Duodenal mucosa (tissue), 2 donors: ENCODE results near the gene NFIB.
A peak's percentile ranks its signal among the peaks of the same experiment; 100 is the strongest.

Experiments used
- H3K27ac ChIP-seq: one replicate; pipeline ENCODE4 v1.7.0; 2013; ENCODE audit warnings: low read depth, low read length
- H3K27me3 ChIP-seq, 2 donors: one replicate each; pipeline ENCODE4 v1.7.0; 2013; ENCODE audit warnings: low read length in 2 of 2, control low read depth in 1 of 2; ENCODE audit not compliant: insufficient read depth in 2 of 2, control insufficient read depth in 1 of 2
- H3K36me3 ChIP-seq, 2 donors: one replicate each; pipeline ENCODE4 v1.7.0; 2013; ENCODE audit warnings: low read length in 2 of 2, control low read depth in 1 of 2; ENCODE audit not compliant: insufficient read depth in 2 of 2, control insufficient read depth in 1 of 2
- H3K4me1 ChIP-seq, 2 donors: one replicate each; pipeline ENCODE4 v1.7.0; 2013; ENCODE audit warnings: low read length in 2 of 2, control low read depth in 1 of 2; ENCODE audit not compliant: insufficient read depth in 2 of 2, control insufficient read depth in 1 of 2
- H3K4me3 ChIP-seq, 2 donors: one replicate each; pipeline ENCODE4 v1.7.0; 2013; ENCODE audit warnings: low read length in 2 of 2, low read depth in 1 of 2
- H3K9ac ChIP-seq, 2 donors: one replicate each; pipeline ENCODE4 v1.7.0; 2013; ENCODE audit warnings: low read length in 2 of 2, low read depth in 1 of 2
- H3K9me3 ChIP-seq, 2 donors: one replicate each; pipeline ENCODE4 v1.7.0; 2013; ENCODE audit warnings: low read length in 2 of 2, control low read depth in 1 of 2; ENCODE audit not compliant: control insufficient read depth in 1 of 2

The NFIB gene

GRCh38 chr9:14350754-14351153, 36.8 kb upstream of the NFIB start:
- no peak overlapping the region for H3K27ac ChIP-seq
- H3K9ac ChIP-seq = no peak overlapping the region
- H3K4me3 ChIP-seq = no peak overlapping the region
- no peaks in the 10 kb centered on the region for H3K9me3 ChIP-seq
- no peaks in the 10 kb centered on the region for H3K36me3 ChIP-seq
- peaks cover 57 to 58% of the 10 kb centered on the region in 2 donors for H3K27me3 ChIP-seq
- peaks cover 31 to 46% of the 10 kb centered on the region in 2 donors for H3K4me1 ChIP-seq

- no peaks in the 10 kb centered on the region for H3K9me3 ChIP-seq
- no peaks in the 10 kb centered on the region for H3K36me3 ChIP-seq
- no peak overlapping the region for H3K4me3 ChIP-seq
- no peak overlapping the region for H3K9ac ChIP-seq
- no peak overlapping the region for H3K27ac ChIP-seq
- peaks cover 61 to 62% of the 10 kb centered on the region in 2 donors for H3K27me3 ChIP-seq
- H3K4me1 ChIP-seq = peaks cover 31 to 50% of the 10 kb centered on the region in 2 donors
Observed at GRCh38 chr9:14350349-14350728, 36.4 kb upstream of the NFIB start.

- H3K36me3 ChIP-seq = no peaks in the 10 kb centered on the region
- H3K27me3 ChIP-seq = peaks cover 67 to 68% of the 10 kb centered on the region in 2 donors
- H3K9me3 ChIP-seq = no peaks in the 10 kb centered on the region
- H3K4me1 ChIP-seq = peaks cover 31 to 50% of the 10 kb centered on the region in 2 donors
- no peak overlapping the region for H3K9ac ChIP-seq
- no peak overlapping the region for H3K27ac ChIP-seq
- H3K4me3 ChIP-seq = peak overlapping the region; percentile 50 to 65
Observed at GRCh38 chr9:14349447-14350348, 35.8 kb upstream of the NFIB start.

- Histone ChIP-seq H3K27me3 (peaks cover 73 to 74% of the 10 kb centered on the region in 2 donors), H3K4me1 (peaks cover 31 to 50% of the 10 kb centered on the region in 2 donors), H3K4me3 (peak overlapping the region; percentile 50 to 65)
Observed at GRCh38 chr9:14349146-14349446, 35.2 kb upstream of the NFIB start.

GRCh38 chr9:14348373-14349145, 34.6 kb upstream of the NFIB start:
- Histone ChIP-seq H3K27me3 (peaks cover 76 to 80% of the 10 kb centered on the region in 2 donors), H3K27ac (no peak overlapping the region), H3K36me3 (no peaks in the 10 kb centered on the region), H3K9me3 (no peaks in the 10 kb centered on the region), H3K4me3 (peak overlapping the region; percentile 50 to 65), H3K4me1 (peaks cover 31 to 50% of the 10 kb centered on the region in 2 donors), H3K9ac (peak overlapping the region in 1 of 2 donors; percentile 28)

More at GRCh38 chr9:14349146-14349446, 35.2 kb upstream of the NFIB start:
- Histone ChIP-seq H3K9me3 (no peaks in the 10 kb centered on the region), H3K27ac (no peak overlapping the region), H3K9ac (no peak overlapping the region), H3K36me3 (no peaks in the 10 kb centered on the region)

- Histone ChIP-seq H3K4me1 (peaks cover 31 to 48% of the 10 kb centered on the region in 2 donors), H3K27ac (no peak overlapping the region), H3K27me3 (peaks cover 79 to 85% of the 10 kb centered on the region in 2 donors), H3K4me3 (peak overlapping the region; percentile 50 to 65), H3K36me3 (no peaks in the 10 kb centered on the region), H3K9me3 (no peaks in the 10 kb centered on the region), H3K9ac (peak overlapping the region; percentile 3 to 28)
Observed at GRCh38 chr9:14348123-14348372, 34.1 kb upstream of the NFIB start.

- Histone ChIP-seq H3K4me1 (peaks cover 31 to 43% of the 10 kb centered on the region in 2 donors), H3K4me3 (peak overlapping the region; percentile 50 to 65), H3K27ac (no peak overlapping the region), H3K27me3 (peaks cover 80 to 90% of the 10 kb centered on the region in 2 donors), H3K9me3 (no peaks in the 10 kb centered on the region), H3K36me3 (no peaks in the 10 kb centered on the region), H3K9ac (peak overlapping the region in 1 of 2 donors; percentile 3)
Observed at GRCh38 chr9:14347406-14348122, 33.6 kb upstream of the NFIB start.

- Histone ChIP-seq H3K27me3 (peaks cover 84 to 96% of the 10 kb centered on the region in 2 donors), H3K9me3 (no peaks in the 10 kb centered on the region), H3K4me3 (peak overlapping the region; percentile 50 to 65), H3K27ac (no peak overlapping the region), H3K4me1 (peaks cover 31 to 43% of the 10 kb centered on the region in 2 donors), H3K36me3 (no peaks in the 10 kb centered on the region), H3K9ac (no peak overlapping the region)
Observed at GRCh38 chr9:14346811-14347405, 33.0 kb upstream of the NFIB start.

GRCh38 chr9:14346231-14346791, 32.4 kb upstream of the NFIB start:
- peaks cover 86 to 100% of the 10 kb centered on the region in 2 donors for H3K27me3 ChIP-seq
- peak overlapping the region; percentile 45 to 50 for H3K4me3 ChIP-seq
- H3K4me1 ChIP-seq = peaks cover 31 to 43% of the 10 kb centered on the region in 2 donors
- no peaks in the 10 kb centered on the region for H3K9me3 ChIP-seq
- no peak overlapping the region for H3K27ac ChIP-seq
- H3K36me3 ChIP-seq = no peaks in the 10 kb centered on the region
- H3K9ac ChIP-seq = no peak overlapping the region
